HCT116 (cell line): Measurements from ENCODE around the gene CASQ1. TPM values are rescaled to one million over a fixed set of nuclear protein-coding genes. Genes with fewer than 3 reads are reported as not detected.
A peak's percentile ranks its signal among the peaks of the same experiment; 100 is the strongest.

ENCODE experiments used
- ATAC-seq: fragments of 200-7000 bp; cut with Tn5 transposase; 2 replicates; pipeline ENCODE4 v1.9.1; 2020; ENCODE audit warnings: mild to moderate bottlenecking, moderate library complexity
- BruUV-seq: library from RNA; stranded (reverse); fragments of 400-500 nt; replicated peaks from 2 replicates; lab custom pipeline; 2021; lab: Mats Ljungman, UMichigan
- CTCF ChIA-PET: fragments of 300-600 bp; sonication (Branson Sonifier 250); formaldehyde crosslinking; loops from one replicate; lab custom pipeline; 2021; ENCODE audit warnings: antibody characterized with exemption; lab: Charles Lee
- POLR2A ChIA-PET: fragments of 300-600, 350-600 bp; sonication (Branson Sonifier 250); formaldehyde crosslinking; loops from one replicate; lab custom pipeline; 2021; ENCODE audit warnings: antibody characterized with exemption; lab: Charles Lee
- RAD21 ChIA-PET, 2 experiments: fragments of 300-600 bp; sonication (Branson Sonifier 250); formaldehyde crosslinking; loops; one replicate each; lab custom pipeline; 2023; ENCODE audit warnings: low total read pairs in 2 of 2; ENCODE audit not compliant: uncharacterized antibody in 2 of 2, unreplicated experiment in 2 of 2, low non-redundant PET in 1 of 2; lab: Charles Lee
- DNase-seq: peaks from one replicate; pipeline ENCODE4 v3.0.0-alpha.2; 2010; ENCODE audit warnings: low read depth, low spot score
- H2AFZ ChIP-seq: fragments of 200-600 bp; shearing (Covaris generic), sonication (generic); 2 replicates; pipeline ENCODE4 v1.6.1; 2017; ENCODE audit warnings: low read depth, mixed run types, mixed read lengths, antibody characterized with exemption, low read length; ENCODE audit not compliant: poor library complexity, severe bottlenecking
- H3K27ac ChIP-seq: 2 replicates; pipeline ENCODE4 v1.5.1; 2012; ENCODE audit warnings: low read depth, low read length
- H3K27me3 ChIP-seq: fragments of 200-600 bp; sonication (generic); 2 replicates; pipeline ENCODE4 v1.6.1; 2016; ENCODE audit warnings: mixed run types, low read length, mixed read lengths; ENCODE audit not compliant: insufficient read depth
- H3K36me3 ChIP-seq, 2 experiments: fragments of 200-500 bp in 1 of 2; fragments of 200-600 bp in 1 of 2; sonication (Bioruptor generic) in 1 of 2; sonication (generic) in 1 of 2; 2 replicates each; pipeline versions ENCODE4 v1.5.1 to v1.6.1; 2014 to 2016; ENCODE audit warnings: low read length in 2 of 2, inconsistent platforms in 1 of 2, mixed read lengths in 1 of 2, mixed run types in 1 of 2; ENCODE audit not compliant: insufficient read depth in 2 of 2, control insufficient read depth in 1 of 2
- H3K4me1 ChIP-seq, 2 experiments: fragments of 200-600 bp in 1 of 2; sonication (generic) in 1 of 2; 2 replicates each; pipeline versions ENCODE4 v1.5.1 to v1.6.1; 2012 to 2017; ENCODE audit warnings: low read length in 2 of 2, inconsistent platforms in 1 of 2, mild to moderate bottlenecking in 1 of 2, mixed read lengths in 1 of 2, mixed run types in 1 of 2, moderate library complexity in 1 of 2; ENCODE audit not compliant: insufficient read depth in 2 of 2, control insufficient read depth in 1 of 2
- H3K4me2 ChIP-seq: fragments of 200-600 bp; sonication (generic); 2 replicates; pipeline ENCODE4 v1.6.1; 2017; ENCODE audit warnings: mixed run types, low read length, mixed read lengths
- H3K4me3 ChIP-seq, 2 experiments: fragments of 200-600 bp in 1 of 2; sonication (generic) in 1 of 2; replicated peaks in 1 of 2; 2 replicates each; pipeline ENCODE4 v1.5.1; 2011 to 2016; ENCODE audit warnings: low read length in 2 of 2, control low read depth in 1 of 2, low read depth in 1 of 2, mild to moderate bottlenecking in 1 of 2, mixed read lengths in 1 of 2, mixed run types in 1 of 2
- H3K79me2 ChIP-seq: fragments of 200-600 bp; sonication (generic); 2 replicates; pipeline ENCODE4 v1.6.1; 2017; ENCODE audit warnings: mild to moderate bottlenecking, mixed run types, low read length, moderate library complexity, mixed read lengths; ENCODE audit not compliant: insufficient read depth
- H3K9ac ChIP-seq: fragments of 200-600 bp; sonication (generic); 2 replicates; pipeline ENCODE4 v1.6.1; 2016; ENCODE audit warnings: low read length, mixed read lengths
- H3K9me2 ChIP-seq: fragments of 200-600 bp; sonication (generic), shearing (Covaris generic); 2 replicates; pipeline ENCODE4 v1.6.1; 2017; ENCODE audit warnings: mixed run types, mild to moderate bottlenecking, moderate library complexity; ENCODE audit not compliant: insufficient read depth
- H3K9me3 ChIP-seq, 2 experiments: fragments of 200-500 bp in 1 of 2; fragments of 200-600 bp in 1 of 2; sonication (Bioruptor generic) in 1 of 2; sonication (generic) in 1 of 2; 2 replicates each; pipeline ENCODE4 v1.6.1; 2014 to 2017; ENCODE audit warnings: low read length in 2 of 2, mixed read lengths in 2 of 2, inconsistent platforms in 1 of 2, low read depth in 1 of 2, mild to moderate bottlenecking in 1 of 2, mixed run types in 1 of 2, moderate library complexity in 1 of 2; ENCODE audit not compliant: control insufficient read depth in 1 of 2, insufficient read depth in 1 of 2
- H4K20me1 ChIP-seq: fragments of 200-600 bp; sonication (generic), shearing (Covaris generic); 2 replicates; pipeline ENCODE4 v1.6.1; 2017; ENCODE audit warnings: mixed run types, mild to moderate bottlenecking, moderate library complexity; ENCODE audit not compliant: insufficient read depth
- ELF1 ChIP-seq: IDR thresholded peaks from 2 replicates; pipeline ENCODE4 v1.6.1; 2012; ENCODE audit warnings: low read depth, borderline replicate concordance
- EZH2phosphoT487 ChIP-seq: fragments of 200-600 bp; IDR thresholded peaks from 2 replicates; pipeline ENCODE4 v1.6.1; 2018; ENCODE audit warnings: antibody characterized with exemption, borderline replicate concordance
- JUND ChIP-seq: IDR thresholded peaks from 2 replicates; pipeline ENCODE4 v1.6.1; 2012
- POLR2AphosphoS5 ChIP-seq: IDR thresholded peaks from 2 replicates; pipeline ENCODE4 v1.6.1; 2011; ENCODE audit warnings: mild to moderate bottlenecking, low read depth, low read length, moderate library complexity
- RAD21 ChIP-seq: IDR thresholded peaks from 2 replicates; pipeline ENCODE4 v1.6.1; 2012; ENCODE audit warnings: low read depth, mild to moderate bottlenecking
- SP1 ChIP-seq: IDR thresholded peaks from 2 replicates; pipeline ENCODE4 v1.6.1; 2012; ENCODE audit warnings: low read depth
- YY1 ChIP-seq: IDR thresholded peaks from 2 replicates; pipeline ENCODE4 v1.6.1; 2011; ENCODE audit warnings: low read length, low read depth, moderate library complexity, mild to moderate bottlenecking; ENCODE audit not compliant: insufficient replicate concordance; ENCODE audit errors: extremely low read depth
- ZFX ChIP-seq: fragments of 450-650 bp; IDR thresholded peaks from 2 replicates; pipeline ENCODE4 v1.6.1; 2017
- ZNF274 ChIP-seq: fragments of 200-500 bp; sonication (Bioruptor generic); IDR thresholded peaks from 2 replicates; pipeline ENCODE4 v1.6.1; 2014; ENCODE audit warnings: mild to moderate bottlenecking, low read depth, low read length, inconsistent platforms
- intact Hi-C: fragments of 100-400 bp; cut with micrococcal nuclease; formaldehyde crosslinking; loops from 2 replicates; pipeline ENCODE4 v1.10.0; 2022
- total RNA-seq: library from RNA; stranded (reverse); gene quantifications from one replicate; pipeline ENCODE4 v1.2.1, GENCODE V29; 2021; ENCODE audit not compliant: unreplicated experiment
- TF ChIP-seq, protein P1 (sequence below): IDR thresholded peaks from 2 replicates; pipeline ENCODE4 v1.6.1; 2012
- TF ChIP-seq, protein P2 (sequence below), 3 experiments: fragments of 200-600 bp in 1 of 3; sonication (generic) in 1 of 3; IDR thresholded peaks in 2 of 3; conservative IDR thresholded peaks in 1 of 3; 2 replicates each; pipeline ENCODE4 v1.5.1; 2012 to 2017; ENCODE audit warnings: low read depth in 2 of 3, low read length in 2 of 3, antibody characterized with exemption in 1 of 3, borderline replicate concordance in 1 of 3, control low read depth in 1 of 3, mild to moderate bottlenecking in 1 of 3, mixed read lengths in 1 of 3, mixed run types in 1 of 3, moderate library complexity in 1 of 3; ENCODE audit not compliant: insufficient read depth in 1 of 3
- TF ChIP-seq, protein P3 (sequence below): IDR thresholded peaks from 2 replicates; pipeline ENCODE4 v1.6.1; 2012

Gene CASQ1
- total RNA-seq, 1 experiment from 2014 or later, result not detected

DNA sequence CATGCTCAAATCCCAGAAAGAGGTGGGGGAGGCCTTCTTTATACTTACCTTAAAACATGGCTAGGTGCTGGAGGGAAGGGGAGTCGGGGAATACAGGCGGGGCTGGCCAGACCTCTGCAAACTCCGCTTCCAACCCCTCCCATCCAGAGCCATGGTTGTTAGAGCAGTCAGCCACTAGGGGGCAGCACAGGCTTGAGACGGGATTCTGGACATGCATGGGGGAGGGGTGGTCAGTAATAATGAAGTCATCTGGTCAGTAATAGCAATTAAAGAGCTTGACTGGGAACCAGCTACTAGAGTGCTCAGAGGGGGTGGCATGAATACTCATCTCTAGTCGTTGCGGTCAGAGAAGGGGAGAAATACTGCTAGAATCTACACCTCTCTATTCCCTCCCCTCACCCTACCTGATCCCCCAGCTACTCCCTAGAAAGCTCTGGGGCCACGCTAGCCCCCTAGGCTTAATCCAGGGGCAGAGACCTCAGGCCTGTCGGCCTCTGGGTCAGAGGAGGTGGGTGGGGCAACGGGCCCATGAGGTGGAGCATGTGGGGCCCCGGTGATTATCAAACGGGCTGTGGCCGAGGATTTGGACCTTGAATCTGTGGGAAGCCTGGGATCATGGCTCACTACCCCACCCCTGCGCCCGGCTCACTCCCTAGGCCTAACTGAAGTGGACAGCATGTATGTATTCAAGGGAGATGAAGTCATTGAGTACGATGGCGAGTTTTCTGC lies 2.9 kb downstream of the CASQ1 start:
- Histone ChIP-seq H3K9me3 (no peaks in the 10 kb centered on the region), H3K79me2 (no peaks in the 10 kb centered on the region), H3K27me3 (no peaks in the 10 kb centered on the region), H3K9ac (no peak overlapping the region), H3K4me1 (peaks cover 3 to 4% of the 10 kb centered on the region in 2 experiments; a peak in 2 of 4 replicates), H3K27ac (no peak overlapping the region), H3K4me2 (peak overlapping the region; percentile 28), H3K36me3 (no peaks in the 10 kb centered on the region), H4K20me1 (no peaks in the 10 kb centered on the region), H3K4me3 (no peak overlapping the region), H2AFZ (peak overlapping the region; percentile 58), H3K9me2 (no peaks in the 10 kb centered on the region)
- no TSS peak for BruUV-seq
- peak; percentile 94 for ATAC-seq
- TF ChIP-seq RAD21, result peak; percentile 96
- TF ChIP-seq, protein P1, sequence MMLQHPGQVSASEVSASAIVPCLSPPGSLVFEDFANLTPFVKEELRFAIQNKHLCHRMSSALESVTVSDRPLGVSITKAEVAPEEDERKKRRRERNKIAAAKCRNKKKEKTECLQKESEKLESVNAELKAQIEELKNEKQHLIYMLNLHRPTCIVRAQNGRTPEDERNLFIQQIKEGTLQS, result no peak
- TF ChIP-seq SP1, result no peak
- TF ChIP-seq ZNF274, result no peak
- no peak for TF ChIP-seq POLR2AphosphoS5
- TF ChIP-seq YY1, result peak; percentile 76
- no peak for TF ChIP-seq ZFX
- TF ChIP-seq, protein P2, sequence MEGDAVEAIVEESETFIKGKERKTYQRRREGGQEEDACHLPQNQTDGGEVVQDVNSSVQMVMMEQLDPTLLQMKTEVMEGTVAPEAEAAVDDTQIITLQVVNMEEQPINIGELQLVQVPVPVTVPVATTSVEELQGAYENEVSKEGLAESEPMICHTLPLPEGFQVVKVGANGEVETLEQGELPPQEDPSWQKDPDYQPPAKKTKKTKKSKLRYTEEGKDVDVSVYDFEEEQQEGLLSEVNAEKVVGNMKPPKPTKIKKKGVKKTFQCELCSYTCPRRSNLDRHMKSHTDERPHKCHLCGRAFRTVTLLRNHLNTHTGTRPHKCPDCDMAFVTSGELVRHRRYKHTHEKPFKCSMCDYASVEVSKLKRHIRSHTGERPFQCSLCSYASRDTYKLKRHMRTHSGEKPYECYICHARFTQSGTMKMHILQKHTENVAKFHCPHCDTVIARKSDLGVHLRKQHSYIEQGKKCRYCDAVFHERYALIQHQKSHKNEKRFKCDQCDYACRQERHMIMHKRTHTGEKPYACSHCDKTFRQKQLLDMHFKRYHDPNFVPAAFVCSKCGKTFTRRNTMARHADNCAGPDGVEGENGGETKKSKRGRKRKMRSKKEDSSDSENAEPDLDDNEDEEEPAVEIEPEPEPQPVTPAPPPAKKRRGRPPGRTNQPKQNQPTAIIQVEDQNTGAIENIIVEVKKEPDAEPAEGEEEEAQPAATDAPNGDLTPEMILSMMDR (IDR thresholded peaks at IDR 0.05 in 2 of 3, conservative IDR thresholded peaks at IDR 0.05 in 1 of 3; ENCODE audit: borderline replicate concordance in 1 of 3, insufficient read depth in 1 of 3, low read depth in 2 of 3, low read length in 2 of 3), result peak; percentile 92 to 97 (median 96)
- TF ChIP-seq ELF1, result no peak
- TF ChIP-seq, protein P3, sequence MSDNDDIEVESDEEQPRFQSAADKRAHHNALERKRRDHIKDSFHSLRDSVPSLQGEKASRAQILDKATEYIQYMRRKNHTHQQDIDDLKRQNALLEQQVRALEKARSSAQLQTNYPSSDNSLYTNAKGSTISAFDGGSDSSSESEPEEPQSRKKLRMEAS, result no peak
- no peak for TF ChIP-seq EZH2phosphoT487
- TF ChIP-seq JUND, result no peak
- POLR2A ChIA-PET, result interaction anchor here (0.6 to 0.7 kb wide), 2 partner anchors 11 to 59 kb away, joined by 3 to 4 read pairs; no protein-coding TSS in a partner anchor
- intact Hi-C loops, result loop anchor here (1.0 to 5.0 kb wide), 5 partner anchors 26 to 223 kb away; no protein-coding TSS in a partner anchor
- CTCF ChIA-PET, result interaction anchor here (0.6 to 1.8 kb wide), 42 partner anchors 9 to 482 kb away, joined by 3 to 39 read pairs (median 4); partner anchors contain the start of genes DCAF8, PEX19 and SLAMF1
- DNase-seq, result peak; percentile 68
- RAD21 ChIA-PET, result interaction anchor here (0.6 to 1.6 kb wide), 10 partner anchors 26 to 183 kb away, joined by 3 to 8 read pairs (median 6); no protein-coding TSS in a partner anchor
